Measurements from ENCODE around the gene LRRK1.

GRCh38 chr15:101110681-101111569, 191.8 kb downstream of the LRRK1 start:
- no peak for TF ChIP-seq CTCF (IDR thresholded peaks at IDR 0.05)
- TF ChIP-seq POLR2A (IDR thresholded peaks at IDR 0.05), result no peak

Data from esophagus squamous epithelium (tissue), 4 donors.